SK-N-SH (cell line): ENCODE results near the gene SSMEM1. TPM values are rescaled to one million over a fixed set of nuclear protein-coding genes. Genes with fewer than 3 reads are reported as not detected.

Source experiments
- CTCF ChIA-PET: fragments of 300-600, 350-600 bp; formaldehyde crosslinking; extraction: SDS; loops from one replicate; lab custom pipeline; 2021; lab: Yijun Ruan, JAX
- POLR2A ChIA-PET: fragments of 350-600 bp; sonication (Branson Sonifier 250); formaldehyde crosslinking; extraction: SDS; loops from one replicate; lab custom pipeline; 2020; ENCODE audit warnings: antibody characterized with exemption, inconsistent platforms; lab: Yijun Ruan, JAX
- DNase-seq: peaks from one replicate; pipeline ENCODE4 v3.0.0; 2012
- H2AFZ ChIP-seq: fragments of 200-600 bp; sonication (generic); 2 replicates; pipeline ENCODE4 v1.8.1; 2016; ENCODE audit warnings: antibody characterized with exemption, mild to moderate bottlenecking, low read depth
- H3F3A ChIP-seq: fragments of 200-600 bp; sonication (generic); replicated peaks from 2 replicates; pipeline ENCODE3; 2016; ENCODE audit warnings: antibody characterized with exemption, mild to moderate bottlenecking; ENCODE audit not compliant: insufficient read depth
- H3K27ac ChIP-seq, 2 experiments: fragments of 200-500 bp in 1 of 2; fragments of 200-600 bp in 1 of 2; sonication (Bioruptor generic) in 1 of 2; sonication (generic), shearing (Covaris generic) in 1 of 2; 2 replicates each; pipeline versions ENCODE4 v1.5.1 to v1.6.1; 2014 to 2016; ENCODE audit warnings: low read depth in 2 of 2, inconsistent platforms in 1 of 2, low read length in 1 of 2, mild to moderate bottlenecking in 1 of 2, mixed read lengths in 1 of 2
- H3K27me3 ChIP-seq: fragments of 200-600 bp; sonication (generic), shearing (Covaris generic); 2 replicates; pipeline ENCODE4 v1.6.1; 2016; ENCODE audit warnings: mixed run types; ENCODE audit not compliant: insufficient read depth
- H3K36me3 ChIP-seq, 2 experiments: fragments of 200-500 bp in 1 of 2; fragments of 200-600 bp in 1 of 2; sonication (Bioruptor generic) in 1 of 2; sonication (generic) in 1 of 2; replicated peaks in 1 of 2; 2 replicates each; pipeline versions ENCODE3 to v1.5.1; 2014 to 2016; ENCODE audit warnings: low read length in 1 of 2, mild to moderate bottlenecking in 1 of 2; ENCODE audit not compliant: insufficient read depth in 2 of 2, control insufficient read depth in 1 of 2
- H3K4me1 ChIP-seq, 2 experiments: fragments of 200-500 bp in 1 of 2; fragments of 200-600 bp in 1 of 2; sonication (Bioruptor generic) in 1 of 2; sonication (generic), shearing (Covaris generic) in 1 of 2; 2 replicates each; pipeline versions ENCODE4 v1.5.1 to v1.6.1; 2014 to 2016; ENCODE audit warnings: low read depth in 1 of 2, low read length in 1 of 2, mixed run types in 1 of 2; ENCODE audit not compliant: insufficient read depth in 2 of 2, control insufficient read depth in 1 of 2
- H3K4me2 ChIP-seq: fragments of 200-600 bp; sonication (generic), shearing (Covaris generic); 2 replicates; pipeline ENCODE4 v1.6.1; 2017; ENCODE audit warnings: mixed run types
- H3K4me3 ChIP-seq, 2 experiments: fragments of 200-500 bp in 1 of 2; fragments of 200-600 bp in 1 of 2; sonication (Bioruptor generic) in 1 of 2; sonication (generic), shearing (Covaris generic) in 1 of 2; 2 replicates each; pipeline versions ENCODE4 v1.5.1 to v1.8.1; 2014 to 2016; ENCODE audit warnings: low read depth in 2 of 2, inconsistent platforms in 1 of 2, low read length in 1 of 2, mild to moderate bottlenecking in 1 of 2, mixed read lengths in 1 of 2, moderate library complexity in 1 of 2
- H3K79me2 ChIP-seq: fragments of 200-600 bp; sonication (generic); 2 replicates; pipeline ENCODE4 v1.8.1; 2017; ENCODE audit warnings: mild to moderate bottlenecking; ENCODE audit not compliant: insufficient read depth
- H3K9ac ChIP-seq: fragments of 200-600 bp; sonication (generic); 2 replicates; pipeline ENCODE4 v1.6.1; 2017; ENCODE audit warnings: mixed run types
- H3K9me2 ChIP-seq: fragments of 200-600 bp; sonication (generic); 2 replicates; pipeline ENCODE4 v1.6.1; 2017; ENCODE audit warnings: mixed run types
- H3K9me3 ChIP-seq: fragments of 200-600 bp; sonication (generic); 2 replicates; pipeline ENCODE4 v1.6.1; 2017; ENCODE audit warnings: mixed run types, mild to moderate bottlenecking, moderate library complexity
- H4K20me1 ChIP-seq: fragments of 200-600 bp; sonication (generic); 2 replicates; pipeline ENCODE4 v1.6.1; 2017; ENCODE audit warnings: mild to moderate bottlenecking, mixed run types; ENCODE audit not compliant: insufficient read depth
- CHD2 ChIP-seq: fragments of 150-350 bp; IDR thresholded peaks from 2 replicates; pipeline ENCODE4 v1.6.1; 2018; ENCODE audit warnings: low read length; ENCODE audit not compliant: partially characterized antibody
- ELF1 ChIP-seq: IDR thresholded peaks from 2 replicates; pipeline ENCODE4 v1.4.0; 2012
- EZH2phosphoT487 ChIP-seq: fragments of 200-600 bp; sonication (generic); IDR thresholded peaks from 2 replicates; pipeline ENCODE4 v1.6.1; 2017; ENCODE audit warnings: low read depth, mixed run types, mild to moderate bottlenecking, antibody characterized with exemption, moderate library complexity, borderline replicate concordance
- FOXJ3 ChIP-seq: sonication (generic); formaldehyde crosslinking; IDR thresholded peaks from 2 replicates; pipeline ENCODE4 v1.5.1; 2020; ENCODE audit warnings: mild to moderate bottlenecking, missing genetic modification reagents
- FOXM1 ChIP-seq: IDR thresholded peaks from 2 replicates; pipeline ENCODE4 v1.4.0; 2012; ENCODE audit warnings: low read depth, mild to moderate bottlenecking
- IRF3 ChIP-seq: fragments of 150-350 bp; IDR thresholded peaks from 2 replicates; pipeline ENCODE4 v1.6.1; 2016; ENCODE audit warnings: mild to moderate bottlenecking, low read depth, low read length
- JUND ChIP-seq: IDR thresholded peaks from 2 replicates; pipeline ENCODE4 v1.4.0; 2012
- MXI1 ChIP-seq: IDR thresholded peaks from 2 replicates; pipeline ENCODE4 v1.6.1; 2012; ENCODE audit warnings: mild to moderate bottlenecking, low read depth, low read length, improper control_type of control experiment
- NFIC ChIP-seq: IDR thresholded peaks from 2 replicates; pipeline ENCODE4 v1.4.0; 2012; ENCODE audit warnings: borderline replicate concordance
- NRF1 ChIP-seq: IDR thresholded peaks from 2 replicates; pipeline ENCODE4 v1.6.1; 2012; ENCODE audit warnings: low read depth, mild to moderate bottlenecking, low read length
- POLR2AphosphoS5 ChIP-seq: IDR thresholded peaks from 2 replicates; pipeline ENCODE4 v1.6.1; 2012; ENCODE audit warnings: low read depth, low read length
- RAD21 ChIP-seq: IDR thresholded peaks from 2 replicates; pipeline ENCODE4 v1.6.1; 2012; ENCODE audit warnings: mild to moderate bottlenecking, low read length
- RCOR1 ChIP-seq: fragments of 150-350 bp; IDR thresholded peaks from 2 replicates; pipeline ENCODE4 v1.6.1; 2017; ENCODE audit warnings: antibody characterized with exemption, low read length
- REST ChIP-seq: IDR thresholded peaks from 2 replicates; pipeline ENCODE4 v1.6.1; 2012; ENCODE audit warnings: mild to moderate bottlenecking, low read depth, low read length, moderate library complexity
- SIN3A ChIP-seq: IDR thresholded peaks from 2 replicates; pipeline ENCODE4 v1.6.1; 2012; ENCODE audit warnings: low read depth, mild to moderate bottlenecking, low read length, moderate library complexity, borderline replicate concordance
- SMC3 ChIP-seq: IDR thresholded peaks from 2 replicates; pipeline ENCODE4 v1.6.1; 2012; ENCODE audit warnings: low read depth, low read length, improper control_type of control experiment
- TAF1 ChIP-seq: IDR thresholded peaks from 2 replicates; pipeline ENCODE4 v1.6.1; 2012; ENCODE audit warnings: low read depth, mild to moderate bottlenecking, low read length, moderate library complexity, borderline replicate concordance
- TCF12 ChIP-seq: IDR thresholded peaks from 2 replicates; pipeline ENCODE4 v1.4.0; 2012
- USF2 ChIP-seq: fragments of 150-350 bp; IDR thresholded peaks from 2 replicates; pipeline ENCODE4 v1.6.1; 2017; ENCODE audit warnings: antibody characterized with exemption, low read length, low read depth, borderline replicate concordance
- YY1 ChIP-seq: IDR thresholded peaks from 2 replicates; pipeline ENCODE4 v1.4.0; 2012; ENCODE audit warnings: low read depth, mild to moderate bottlenecking
- WGBS: methylation state at CpG from one replicate; pipeline ENCODE4 v1.1.6; 2017; ENCODE audit warnings: low lambda C conversion rate; 5-methylcytosine and 5-hydroxymethylcytosine counted together
- polyA plus RNA-seq, 3 experiments: library from polyadenylated mRNA; depleted of rRNA; stranded (reverse); fragments of >200 nt; gene quantifications; 2 replicates each; pipeline ENCODE4 v1.2.3, GENCODE V29; 2012
- TF ChIP-seq, protein P1 (sequence below): IDR thresholded peaks from 2 replicates; pipeline ENCODE4 v1.4.0; 2012; ENCODE audit warnings: low read depth

The SSMEM1 gene
- polyA plus RNA-seq, 1 of the 3 experiments (the other 2 are of a cell fraction): not detected

GRCh38 chr7:130201796-130202195 is 5.9 kb upstream of the SSMEM1 start:
- 95% methylated on average over 7 of the region's 7 CpGs for WGBS
- no peaks in the 10 kb centered on the region for H4K20me1 ChIP-seq
- no peak overlapping the region for H3K4me2 ChIP-seq
- no peaks in the 10 kb centered on the region for H3K9me2 ChIP-seq
- peaks cover 19% of the 10 kb centered on the region for H3F3A ChIP-seq
- H2AFZ ChIP-seq: no peak overlapping the region
- no peaks in the 10 kb centered on the region for H3K9me3 ChIP-seq
- H3K36me3 ChIP-seq: peaks cover 60 to 63% of the 10 kb centered on the region in 2 experiments
- no peak overlapping the region for H3K9ac ChIP-seq
- DNase-seq: no peak
- POLR2A ChIA-PET: no interaction called here
- no peak overlapping the region for H3K4me3 ChIP-seq
- no peak overlapping the region for H3K27ac ChIP-seq
- H3K4me1 ChIP-seq: peaks cover 0 to 8% of the 10 kb centered on the region in 2 experiments; a peak in 2 of 4 replicates
- no peak for TF ChIP-seq NRF1
- no peaks in the 10 kb centered on the region for H3K27me3 ChIP-seq
- H3K79me2 ChIP-seq: peaks cover 19% of the 10 kb centered on the region
- CTCF ChIA-PET: interaction anchor here (2.4 kb wide), 1 partner anchor 130 kb away, joined by 8 read pairs; no protein-coding TSS in a partner anchor

GRCh38 chr7:130205084-130205947 is 2.3 kb upstream of the SSMEM1 start, which contains the start of gene TMEM209:
TSS of gene TMEM209 (minus strand) at chr7:130205406. CDS start at chr7:130205375, 31 bp downstream.
- H3K79me2 ChIP-seq: peaks cover 19% of the 10 kb centered on the region; the same call in 1 of the 2 replicates
- TF ChIP-seq YY1 (peak; percentile 66), IRF3 (no peak), SIN3A (peak; percentile 98), NRF1 (peak; percentile 97), USF2 (no peak), FOXJ3 (CRISPR knock-in tag) (no peak), POLR2AphosphoS5 (peak; percentile 98), REST (peak; percentile 44; the same call in 1 of the 2 replicates), ELF1 (peak; percentile 93), MXI1 (peak; percentile 94), FOXM1 (no peak), EZH2phosphoT487 (no peak), NFIC (0 out of 2 replicates have a peak, but pooled peaks have one; percentile 23), TCF12 (peak; percentile 23; the same call in 1 of the 2 replicates), RCOR1 (peak; percentile 45), TAF1 (peak; percentile 94), RAD21 (peak; percentile 26), JUND (no peak), CHD2 (peak; percentile 100), SMC3 (no peak)
- TF ChIP-seq, protein P1, sequence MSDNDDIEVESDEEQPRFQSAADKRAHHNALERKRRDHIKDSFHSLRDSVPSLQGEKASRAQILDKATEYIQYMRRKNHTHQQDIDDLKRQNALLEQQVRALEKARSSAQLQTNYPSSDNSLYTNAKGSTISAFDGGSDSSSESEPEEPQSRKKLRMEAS: peak; percentile 96

More at GRCh38 chr7:130205084-130205947, 2.3 kb upstream of the SSMEM1 start, which contains the start of gene TMEM209:
- peak within 1 kb of the TSS; percentile 90 for H3K9ac ChIP-seq
- H3K4me3 ChIP-seq: peak within 1 kb of the TSS; percentile 78 to 91
- 16% methylated on average over 40 of the region's 44 CpGs for WGBS
- peak within 1 kb of the TSS; percentile 91 to 99 for H3K27ac ChIP-seq
- peaks cover 30% of the 10 kb centered on the region for H3F3A ChIP-seq
- ChIA-PET CTCF (interaction anchor here (0.6 to 2.6 kb wide), 10 partner anchors 10 to 530 kb away, joined by 3 to 13 read pairs (median 4); no protein-coding TSS in a partner anchor), POLR2A (interaction anchor here (0.5 to 2.2 kb wide), 25 partner anchors 12 to 568 kb away, joined by 3 to 14 read pairs (median 3); partner anchors contain the start of genes CEP41, CPA1 and KLHDC10)
- no peaks in the 10 kb centered on the region for H3K27me3 ChIP-seq
- DNase-seq: peak; percentile 98
- peaks cover 31 to 34% of the 10 kb centered on the region in 2 experiments for H3K36me3 ChIP-seq
- H3K4me1 ChIP-seq: peaks cover 0 to 8% of the 10 kb centered on the region in 2 experiments; a peak in 2 of 4 replicates
- no peaks in the 10 kb centered on the region for H3K9me2 ChIP-seq
- no peaks in the 10 kb centered on the region for H4K20me1 ChIP-seq
- no peaks in the 10 kb centered on the region for H3K9me3 ChIP-seq
- H2AFZ ChIP-seq: peak within 1 kb of the TSS; percentile 97
- peak within 1 kb of the TSS; percentile 81 for H3K4me2 ChIP-seq
